Skeletal muscle satellite cell (primary cell): ENCODE results near the gene RNF144B.
"Not testable (repeated sequence)": the region's sequence is repeated elsewhere in the genome, so short reads cannot be mapped to it uniquely, and the experiment has no call there.

ENCODE experiments used
- H3K27me3 ChIP-seq: 2 replicates; pipeline ENCODE4 v1.7.0; 2013; ENCODE audit warnings: low read length; ENCODE audit not compliant: control insufficient read depth, insufficient read depth
- H3K36me3 ChIP-seq: 2 replicates; pipeline ENCODE4 v1.7.0; 2013; ENCODE audit warnings: mild to moderate bottlenecking, control low read depth, low read length; ENCODE audit not compliant: insufficient read depth
- H3K4me1 ChIP-seq: 2 replicates; pipeline ENCODE4 v1.7.0; 2013; ENCODE audit warnings: low read length; ENCODE audit not compliant: control insufficient read depth, insufficient read depth
- H3K4me2 ChIP-seq: 2 replicates; pipeline ENCODE4 v1.7.0; 2013; ENCODE audit warnings: mild to moderate bottlenecking, low read length
- H3K4me3 ChIP-seq: 2 replicates; pipeline ENCODE4 v1.7.0; 2013; ENCODE audit warnings: low read length
- H3K9ac ChIP-seq: 2 replicates; pipeline ENCODE4 v1.7.0; 2013; ENCODE audit warnings: mild to moderate bottlenecking, low read depth, low read length, moderate library complexity
- H3K9me3 ChIP-seq: replicated peaks from 2 replicates; pipeline ENCODE4 v1.7.0; 2013; ENCODE audit warnings: mild to moderate bottlenecking, control low read depth, low read length

RNF144B gene

GRCh38 chr6:18447552-18447951, 60.4 kb downstream of the RNF144B start:
- H3K4me3 ChIP-seq: no peak overlapping the region
- peaks cover 4% of the 10 kb centered on the region for H3K4me1 ChIP-seq
- no peaks in the 10 kb centered on the region for H3K36me3 ChIP-seq
- H3K27me3 ChIP-seq: no peaks in the 10 kb centered on the region
- H3K9me3 ChIP-seq: no peaks in the 10 kb centered on the region
- H3K4me2 ChIP-seq: no peak overlapping the region
- no peak overlapping the region for H3K9ac ChIP-seq

GRCh38 chr6:18451756-18452155, 64.6 kb downstream of the RNF144B start:
- no peaks in the 10 kb centered on the region for H3K36me3 ChIP-seq
- H3K27me3 ChIP-seq: no peaks in the 10 kb centered on the region
- no peak overlapping the region for H3K4me2 ChIP-seq
- no peak overlapping the region for H3K4me3 ChIP-seq
- no peak overlapping the region for H3K9ac ChIP-seq
- no peaks in the 10 kb centered on the region for H3K9me3 ChIP-seq
- no peaks in the 10 kb centered on the region for H3K4me1 ChIP-seq

GRCh38 chr6:18454446-18454845, 67.3 kb downstream of the RNF144B start:
- no peaks in the 10 kb centered on the region for H3K27me3 ChIP-seq
- no peaks in the 10 kb centered on the region for H3K9me3 ChIP-seq
- H3K36me3 ChIP-seq: no peaks in the 10 kb centered on the region
- H3K4me1 ChIP-seq: no peaks in the 10 kb centered on the region
- H3K9ac ChIP-seq: no peak overlapping the region
- H3K4me2 ChIP-seq: no peak overlapping the region
- H3K4me3 ChIP-seq: no peak overlapping the region

- H3K36me3 ChIP-seq: no peaks in the 10 kb centered on the region
- H3K4me2 ChIP-seq: no peak overlapping the region
- no peak overlapping the region for H3K9ac ChIP-seq
- H3K4me1 ChIP-seq: no peaks in the 10 kb centered on the region
- no peaks in the 10 kb centered on the region for H3K27me3 ChIP-seq
- H3K9me3 ChIP-seq: no peaks in the 10 kb centered on the region
- H3K4me3 ChIP-seq: no peak overlapping the region
Observed at GRCh38 chr6:18457065-18457737, 70.1 kb downstream of the RNF144B start.

GRCh38 chr6:18458086-18458485, 70.9 kb downstream of the RNF144B start:
- H3K9me3 ChIP-seq, H3K36me3 ChIP-seq, H3K9ac ChIP-seq: not testable (repeated sequence)

GRCh38 chr6:18463429-18463828, 76.3 kb downstream of the RNF144B start:
- Histone ChIP-seq H3K9ac (no peak overlapping the region), H3K36me3 (no peaks in the 10 kb centered on the region), H3K4me1 (no peaks in the 10 kb centered on the region), H3K9me3 (no peaks in the 10 kb centered on the region), H3K4me2 (no peak overlapping the region), H3K27me3 (no peaks in the 10 kb centered on the region), H3K4me3 (no peak overlapping the region)

More at GRCh38 chr6:18458086-18458485, 70.9 kb downstream of the RNF144B start:
- not testable (repeated sequence) for H3K27me3 ChIP-seq, H3K4me3 ChIP-seq, H3K4me1 ChIP-seq, H3K4me2 ChIP-seq

GRCh38 chr6:18464176-18464575, 77.0 kb downstream of the RNF144B start:
- Histone ChIP-seq H3K9me3 (no peaks in the 10 kb centered on the region), H3K4me2 (no peak overlapping the region), H3K36me3 (no peaks in the 10 kb centered on the region), H3K27me3 (no peaks in the 10 kb centered on the region), H3K4me1 (no peaks in the 10 kb centered on the region), H3K4me3 (no peak overlapping the region), H3K9ac (no peak overlapping the region)

- Histone ChIP-seq H3K36me3 (no peaks in the 10 kb centered on the region), H3K4me2 (no peak overlapping the region), H3K9ac (no peak overlapping the region), H3K4me1 (no peaks in the 10 kb centered on the region), H3K27me3 (no peaks in the 10 kb centered on the region), H3K9me3 (no peaks in the 10 kb centered on the region), H3K4me3 (no peak overlapping the region)
Observed at GRCh38 chr6:18465410-18466154, 78.4 kb downstream of the RNF144B start.

- no peak overlapping the region for H3K9ac ChIP-seq
- H3K4me1 ChIP-seq: no peaks in the 10 kb centered on the region
- H3K36me3 ChIP-seq: no peaks in the 10 kb centered on the region
- no peaks in the 10 kb centered on the region for H3K9me3 ChIP-seq
- no peak overlapping the region for H3K4me3 ChIP-seq
- H3K27me3 ChIP-seq: no peaks in the 10 kb centered on the region
- H3K4me2 ChIP-seq: no peak overlapping the region
Observed at GRCh38 chr6:18467741-18468502, 80.8 kb downstream of the RNF144B start.

GRCh38 chr6:18468503-18468843, 81.3 kb downstream of the RNF144B start:
- H3K4me3 ChIP-seq: no peak overlapping the region
- no peak overlapping the region for H3K4me2 ChIP-seq
- no peaks in the 10 kb centered on the region for H3K9me3 ChIP-seq
- no peaks in the 10 kb centered on the region for H3K36me3 ChIP-seq
- H3K27me3 ChIP-seq: no peaks in the 10 kb centered on the region
- no peaks in the 10 kb centered on the region for H3K4me1 ChIP-seq
- H3K9ac ChIP-seq: no peak overlapping the region

- Histone ChIP-seq H3K4me1 (no peaks in the 10 kb centered on the region), H3K36me3 (no peaks in the 10 kb centered on the region), H3K9ac (no peak overlapping the region), H3K9me3 (no peaks in the 10 kb centered on the region), H3K27me3 (no peaks in the 10 kb centered on the region), H3K4me3 (no peak overlapping the region), H3K4me2 (no peak overlapping the region)
Observed at GRCh38 chr6:18469536-18469935, 82.4 kb downstream of the RNF144B start.
